ENCODE results near the gene ZNF789. TPM values are rescaled to one million over a fixed set of nuclear protein-coding genes. Genes with fewer than 3 reads are reported as not detected.

The ZNF789 gene
- total and polyA plus RNA-seq, 10 of the 15 experiments (the other 5 are each of a cell fraction or from before 2014, with no cell fraction given), result 5.6 to 44.6 (median 21.3) TPM

DNA sequence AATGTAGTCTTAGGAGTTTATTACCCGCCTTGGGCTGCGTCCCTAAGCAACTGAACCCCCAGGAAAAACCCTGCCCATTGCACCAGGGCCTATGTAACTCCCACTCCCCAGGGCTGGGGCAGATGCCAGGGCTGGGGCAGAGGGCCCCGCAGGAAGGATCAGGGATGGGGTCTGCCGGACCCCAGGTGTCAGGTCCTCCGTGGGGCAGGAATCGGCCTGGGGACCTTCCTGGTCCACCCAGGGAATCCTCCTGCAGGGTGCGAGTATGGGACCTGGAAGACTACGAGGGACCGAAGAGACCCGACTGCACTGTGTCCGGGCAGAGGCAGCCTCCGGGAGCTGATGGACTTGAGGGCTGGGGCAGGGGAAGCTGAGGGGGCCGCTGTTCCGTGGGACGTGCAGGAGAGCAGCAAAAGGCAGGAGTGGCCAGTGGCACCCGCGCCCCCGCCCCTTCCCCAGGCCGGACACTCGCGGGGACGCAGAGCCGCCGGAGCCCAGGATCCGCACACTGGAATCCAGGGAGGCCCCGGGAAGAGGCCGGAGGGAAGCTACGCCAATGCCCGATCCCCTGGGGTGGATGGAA is 4.3 kb upstream of the ZNF789 start (continued):
- TF ChIP-seq CBX5 (IDR thresholded peaks at IDR 0.05; ENCODE audit: low read depth), result no peak
- TF ChIP-seq BMI1 (IDR thresholded peaks at IDR 0.05; ENCODE audit: borderline replicate concordance), result no peak
- no peak for TF ChIP-seq LARP7 (IDR thresholded peaks at IDR 0.05)
- TF ChIP-seq IRF4 (IDR thresholded peaks at IDR 0.05; ENCODE audit: low read depth, low read length), result no peak

DNA sequence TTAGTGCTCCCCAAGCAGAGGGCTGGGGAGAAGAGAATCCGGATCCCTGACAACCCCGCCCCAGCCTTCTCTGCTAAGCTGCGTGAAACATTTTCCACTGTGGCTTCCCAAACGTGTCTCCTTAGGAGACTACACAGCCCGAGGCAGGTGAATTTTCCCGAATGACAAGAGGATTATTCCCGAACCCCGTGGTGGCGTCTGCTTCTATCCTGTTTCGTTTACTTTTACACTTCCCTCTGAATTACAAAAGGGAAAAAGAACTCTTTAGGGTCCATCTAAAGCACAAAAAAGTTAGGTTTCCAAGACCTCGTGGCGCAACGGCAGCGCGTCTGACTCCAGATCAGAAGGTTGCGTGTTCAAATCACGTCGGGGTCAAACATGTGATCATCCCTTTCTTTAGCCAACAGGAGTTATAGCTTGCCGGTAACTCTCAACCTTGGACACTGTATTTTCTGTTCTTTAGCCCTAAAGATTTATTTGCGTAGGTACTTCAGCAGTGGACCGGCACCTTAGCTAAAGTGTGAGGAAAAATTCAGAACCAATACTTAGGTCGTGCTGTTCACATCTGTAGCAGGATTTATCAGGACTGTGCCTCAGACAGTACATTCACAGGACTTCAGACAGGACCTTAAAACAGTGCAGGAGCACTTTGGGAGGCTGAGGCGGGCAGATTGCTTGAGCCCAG is 3.2 kb upstream of the ZNF789 start:
- H3K36me3 ChIP-seq (ENCODE audit: control insufficient read depth in 2 of 2, insufficient read depth in 2 of 2, low read length in 1 of 2), result no peaks in the 10 kb centered on the region
- in situ Hi-C loops (cut with MboI) (no loop called here), intact Hi-C loops (cut with micrococcal nuclease; ENCODE audit: unreplicated experiment) (loop anchor here (10.0 kb wide), 1 partner anchor 145 kb away; the partner anchor contains the start of gene ZSCAN25)
- ATAC-seq (no peak), FAIRE-seq (no peak), DNase-seq (ENCODE audit: low read depth, low spot score) (no peak)
- H3K4me2 ChIP-seq (ENCODE audit: control insufficient read depth, insufficient read depth), result no peak overlapping the region
- H3K9ac ChIP-seq (ENCODE audit: control insufficient read depth, insufficient read depth, low read length), result no peak overlapping the region
- H4K20me1 ChIP-seq (ENCODE audit: control insufficient read depth, insufficient read depth), result no peaks in the 10 kb centered on the region
- SMC1A ChIA-PET (ENCODE audit: uncharacterized antibody, unreplicated experiment), result interaction anchor here (0.8 kb wide), 1 partner anchor 35 kb away, joined by 4 read pairs; the partner anchor contains the start of gene ZKSCAN5
- POLR2A ChIA-PET, result interaction anchor here (0.7 kb wide), 1 partner anchor 656 kb away, joined by 3 read pairs; no protein-coding TSS in a partner anchor
- H3K4me1 ChIP-seq (ENCODE audit: control insufficient read depth, insufficient read depth, low read length), result peaks cover 3% of the 10 kb centered on the region; the same call in 1 of the 2 replicates
- TF ChIP-seq SP1 (IDR thresholded peaks at IDR 0.05; ENCODE audit: low read depth, low read length), result no peak
- TF ChIP-seq SREBF2 (IDR thresholded peaks at IDR 0.05; ENCODE audit: low read length), result no peak
- WGBS (ENCODE audit: insufficient coverage, insufficient replicate concordance, low lambda C conversion rate, missing lambda C conversion rate), result 74% methylated on average over 23 of the region's 23 CpGs
- H3K27me3 ChIP-seq (replicated peaks in 1 of 2; ENCODE audit: control insufficient read depth in 2 of 2, insufficient read depth in 2 of 2, low read length in 1 of 2), result no peaks in the 10 kb centered on the region
- RAD21 ChIA-PET (ENCODE audit: unreplicated experiment), result no interaction called here
- peaks cover 33% of the 10 kb centered on the region for H3K79me2 ChIP-seq (ENCODE audit: control insufficient read depth, insufficient read depth, low read length)
- H2AFZ ChIP-seq (ENCODE audit: control insufficient read depth, low read depth, low read length), result no peak overlapping the region
- CTCF ChIA-PET, result interaction anchor here (0.8 kb wide), 1 partner anchor 9 kb away, joined by 3 read pairs; no protein-coding TSS in a partner anchor
- H3K4me3 ChIP-seq, result no peak overlapping the region
- H3K27ac ChIP-seq (ENCODE audit: control insufficient read depth, insufficient read depth), result no peak overlapping the region
- no TSS peak for BruUV-seq (replicated peaks)
- H3K9me3 ChIP-seq (replicated peaks; ENCODE audit: control insufficient read depth, insufficient read depth, low read length), result no peaks in the 10 kb centered on the region
